ENCODE measurements around the gene NPY5R. TPM values are rescaled to one million over a fixed set of nuclear protein-coding genes. Genes with fewer than 3 reads are reported as not detected.

Gene NPY5R
- not detected for polyA plus RNA-seq (ENCODE audit: low read depth in 6 of 6)

DNA sequence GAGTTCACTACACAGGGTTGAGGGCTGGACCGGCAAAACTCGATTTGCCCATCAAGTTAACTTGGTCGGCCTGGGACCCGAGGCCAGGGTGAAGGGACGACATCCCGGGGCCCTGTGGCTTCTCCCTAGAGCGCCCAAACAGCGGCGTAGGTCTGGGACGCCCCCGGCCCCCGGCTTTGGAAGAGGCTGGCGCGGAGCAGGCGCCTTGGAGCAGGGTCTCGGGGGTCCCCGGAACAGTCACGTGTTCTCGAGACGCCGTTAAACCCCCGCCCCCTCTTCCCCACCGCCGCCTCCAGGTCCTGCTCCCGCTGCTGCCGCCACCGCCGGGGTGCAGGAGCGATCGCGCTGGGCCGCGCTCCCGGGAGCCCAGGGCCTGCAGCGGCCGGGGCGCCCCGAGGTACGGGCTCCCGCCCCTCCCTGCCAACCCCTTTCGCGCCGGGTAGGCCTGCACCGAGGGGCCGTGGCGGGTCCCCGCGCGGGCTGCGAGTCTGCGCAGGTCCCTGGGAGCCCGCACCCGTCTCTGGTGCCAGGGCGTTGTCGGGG lies at the start of gene NPY5R:
Gene NPY5R, plus strand, starts transcription at position 289 of the 543 bp plus-strand sequence. CDS start 6,382 bp downstream, outside the sequence.
- H3K4me1 Mint-ChIP-seq, result peaks cover 0 to 4% (median 4%) of the 10 kb centered on the region in 3 donors
- H3K27ac Mint-ChIP-seq, result no peak within 1 kb of the TSS
- no peaks in the 10 kb centered on the region for H3K9me3 Mint-ChIP-seq
- DNase-seq (no peak), ATAC-seq (ENCODE audit: low read depth in 2 of 2) (peak in 1 of 2 donors; percentile 21)
- peaks cover 36 to 46% (median 44%) of the 10 kb centered on the region in 3 donors for H3K27me3 Mint-ChIP-seq
- H3K36me3 Mint-ChIP-seq, result peaks cover 0 to 7% of the 10 kb centered on the region in 2 donors
- H3K4me3 Mint-ChIP-seq, result peak within 1 kb of the TSS in 4 of 8 donors; percentile 6 to 51 (median 48)

- Mint-ChIP-seq H3K4me3 (no peak overlapping the region), H3K4me1 (no peaks in the 10 kb centered on the region), H3K27ac (no peak overlapping the region), H3K36me3 (no peaks in the 10 kb centered on the region), H3K9me3 (peaks cover 0 to 4% (median 0%) of the 10 kb centered on the region in 7 donors), H3K27me3 (peaks cover 0 to 6% (median 0%) of the 10 kb centered on the region in 3 donors)
- ATAC-seq (ENCODE audit: low read depth in 2 of 2), result no peak
- no peak for DNase-seq
Measured at GRCh38 chr4:163295138-163295537, 48.6 kb upstream of the NPY5R start.

- Mint-ChIP-seq H3K4me3 (no peak overlapping the region), H3K27me3 (no peaks in the 10 kb centered on the region), H3K27ac (no peak overlapping the region), H3K36me3 (no peaks in the 10 kb centered on the region), H3K4me1 (no peaks in the 10 kb centered on the region), H3K9me3 (peaks cover 0 to 4% (median 0%) of the 10 kb centered on the region in 7 donors)
- ATAC-seq (ENCODE audit: low read depth in 2 of 2), result no peak
- DNase-seq, result no peak
Measured at GRCh38 chr4:163300445-163300844, 43.2 kb upstream of the NPY5R start.

- peaks cover 0 to 7% (median 4%) of the 10 kb centered on the region in 3 donors for H3K27me3 Mint-ChIP-seq
- no peaks in the 10 kb centered on the region for H3K36me3 Mint-ChIP-seq
- no peak overlapping the region for H3K27ac Mint-ChIP-seq
- no peak for DNase-seq
- no peak overlapping the region for H3K4me3 Mint-ChIP-seq
- H3K9me3 Mint-ChIP-seq, result peaks cover 0 to 4% (median 0%) of the 10 kb centered on the region in 7 donors
- no peaks in the 10 kb centered on the region for H3K4me1 Mint-ChIP-seq
- no peak for ATAC-seq (ENCODE audit: low read depth in 2 of 2)
Measured at GRCh38 chr4:163303069-163303468, 40.6 kb upstream of the NPY5R start.

DNA sequence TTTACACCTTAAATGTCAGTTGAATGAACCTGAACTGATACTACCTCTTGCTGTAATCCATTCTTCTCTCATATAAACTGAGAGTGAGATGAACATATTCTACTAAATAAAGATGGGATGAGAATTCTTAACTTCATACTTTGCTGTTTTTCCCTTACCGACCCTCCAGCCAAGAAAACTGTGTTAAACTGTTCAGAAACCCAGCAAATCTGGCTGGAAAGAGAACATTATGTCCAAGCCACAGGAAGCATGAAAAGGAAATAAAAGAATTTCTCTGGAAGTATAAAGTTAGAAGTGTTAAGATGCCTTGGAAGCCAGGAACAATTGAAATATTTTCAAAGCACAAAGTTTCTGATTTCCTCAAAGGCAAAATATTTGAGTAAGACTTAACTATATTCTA lies 34.2 kb upstream of the NPY5R start:
- H3K4me1 Mint-ChIP-seq, result no peaks in the 10 kb centered on the region
- H3K4me3 Mint-ChIP-seq, result no peak overlapping the region
- ATAC-seq (ENCODE audit: low read depth in 2 of 2) (no peak), DNase-seq (no peak)
- peaks cover 0 to 6% of the 10 kb centered on the region in 2 donors for H3K36me3 Mint-ChIP-seq
- peaks cover 0 to 7% (median 3%) of the 10 kb centered on the region in 7 donors for H3K9me3 Mint-ChIP-seq
- H3K27ac Mint-ChIP-seq, result peak overlapping the region in 1 of 6 donors; percentile 32
- H3K27me3 Mint-ChIP-seq, result peaks cover 7 to 15% (median 11%) of the 10 kb centered on the region in 3 donors

DNA sequence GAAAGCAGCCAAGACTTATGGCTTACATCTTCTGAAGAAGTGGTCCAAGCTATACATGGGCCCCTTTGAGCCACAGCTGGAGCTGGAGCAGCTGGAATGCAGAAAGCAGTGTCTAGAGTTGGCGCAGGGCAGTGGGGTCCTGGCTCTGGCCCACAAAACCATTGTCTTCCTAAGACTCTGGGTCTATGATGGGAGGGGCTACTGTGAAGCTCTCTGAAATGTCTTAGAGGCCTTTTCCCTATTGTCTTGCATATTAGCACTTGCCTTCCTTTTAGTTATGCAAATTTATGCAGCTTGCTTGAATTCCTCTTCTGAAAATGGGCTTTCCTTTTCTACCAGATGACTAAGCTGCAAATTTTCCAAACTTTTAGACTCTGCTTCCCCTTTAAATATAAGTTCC lies 26.6 kb upstream of the NPY5R start:
- no peaks in the 10 kb centered on the region for H3K4me1 Mint-ChIP-seq
- peaks cover 5 to 8% (median 7%) of the 10 kb centered on the region in 3 donors for H3K27me3 Mint-ChIP-seq
- no peak overlapping the region for H3K27ac Mint-ChIP-seq
- DNase-seq (no peak), ATAC-seq (ENCODE audit: low read depth in 2 of 2) (no peak)
- H3K9me3 Mint-ChIP-seq, result peaks cover 16 to 48% (median 30%) of the 10 kb centered on the region in 7 donors
- H3K36me3 Mint-ChIP-seq, result peaks cover 0 to 26% of the 10 kb centered on the region in 2 donors
- H3K4me3 Mint-ChIP-seq, result no peak overlapping the region

GRCh38 chr4:163330916-163331628 lies 12.6 kb upstream of the NPY5R start:
- ATAC-seq (ENCODE audit: low read depth in 2 of 2) (no peak), DNase-seq (no peak)
- H3K27ac Mint-ChIP-seq, result no peak overlapping the region
- peaks cover 14 to 21% (median 20%) of the 10 kb centered on the region in 3 donors for H3K4me1 Mint-ChIP-seq
- H3K27me3 Mint-ChIP-seq, result peaks cover 41 to 58% (median 47%) of the 10 kb centered on the region in 3 donors
- H3K4me3 Mint-ChIP-seq, result peak overlapping the region in 5 of 8 donors; percentile 45 to 86 (median 75)
- H3K36me3 Mint-ChIP-seq, result peaks cover 0 to 4% of the 10 kb centered on the region in 2 donors
- peaks cover 0 to 2% (median 0%) of the 10 kb centered on the region in 7 donors for H3K9me3 Mint-ChIP-seq

DNA sequence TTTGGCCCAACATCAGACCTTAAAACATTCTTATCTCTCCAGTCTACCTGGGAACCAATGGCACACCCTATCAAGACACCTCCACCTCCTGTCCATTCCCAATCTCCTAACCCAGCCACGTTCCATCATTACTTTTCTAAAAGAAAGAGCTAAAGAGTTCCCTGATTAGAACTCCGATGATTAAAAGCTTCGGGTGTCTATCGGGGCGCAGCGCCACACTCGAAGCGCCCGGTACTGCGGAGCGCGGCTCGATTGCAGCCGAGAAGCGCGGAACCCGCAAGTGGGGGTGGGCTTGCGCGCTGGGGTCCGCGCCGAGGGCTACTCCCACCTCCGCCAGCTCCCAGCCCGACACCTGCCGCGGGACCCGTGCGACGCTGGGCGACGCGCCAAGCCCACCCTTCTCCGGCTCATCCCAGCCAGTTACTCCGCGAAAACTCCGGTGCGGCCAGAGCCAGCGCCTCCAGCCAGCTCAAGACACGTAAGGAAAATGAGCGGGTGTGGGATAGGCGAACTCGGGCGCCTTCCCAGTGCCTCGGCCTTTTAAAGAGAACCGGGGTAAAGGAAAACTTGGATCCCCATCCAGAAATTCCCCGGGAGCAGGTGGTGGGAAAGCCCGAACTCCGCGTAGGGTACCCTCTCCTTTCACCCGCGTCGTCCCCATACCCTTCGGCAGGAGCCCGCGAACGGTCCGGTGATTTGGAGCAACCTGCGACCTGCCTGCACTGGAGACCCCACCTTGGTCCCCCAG lies 11.9 kb upstream of the NPY5R start:
- peaks cover 14 to 21% (median 20%) of the 10 kb centered on the region in 3 donors for H3K4me1 Mint-ChIP-seq
- DNase-seq, result no peak
- no peak overlapping the region for H3K27ac Mint-ChIP-seq
- peaks cover 0 to 2% (median 0%) of the 10 kb centered on the region in 7 donors for H3K9me3 Mint-ChIP-seq
- peak in 1 of 2 donors; percentile 30 for ATAC-seq (ENCODE audit: low read depth in 2 of 2)
- H3K36me3 Mint-ChIP-seq, result peaks cover 0 to 4% of the 10 kb centered on the region in 2 donors
- H3K27me3 Mint-ChIP-seq, result peaks cover 39 to 57% (median 47%) of the 10 kb centered on the region in 3 donors
- peak overlapping the region in 7 of 8 donors; percentile 48 to 91 (median 82) for H3K4me3 Mint-ChIP-seq

DNA sequence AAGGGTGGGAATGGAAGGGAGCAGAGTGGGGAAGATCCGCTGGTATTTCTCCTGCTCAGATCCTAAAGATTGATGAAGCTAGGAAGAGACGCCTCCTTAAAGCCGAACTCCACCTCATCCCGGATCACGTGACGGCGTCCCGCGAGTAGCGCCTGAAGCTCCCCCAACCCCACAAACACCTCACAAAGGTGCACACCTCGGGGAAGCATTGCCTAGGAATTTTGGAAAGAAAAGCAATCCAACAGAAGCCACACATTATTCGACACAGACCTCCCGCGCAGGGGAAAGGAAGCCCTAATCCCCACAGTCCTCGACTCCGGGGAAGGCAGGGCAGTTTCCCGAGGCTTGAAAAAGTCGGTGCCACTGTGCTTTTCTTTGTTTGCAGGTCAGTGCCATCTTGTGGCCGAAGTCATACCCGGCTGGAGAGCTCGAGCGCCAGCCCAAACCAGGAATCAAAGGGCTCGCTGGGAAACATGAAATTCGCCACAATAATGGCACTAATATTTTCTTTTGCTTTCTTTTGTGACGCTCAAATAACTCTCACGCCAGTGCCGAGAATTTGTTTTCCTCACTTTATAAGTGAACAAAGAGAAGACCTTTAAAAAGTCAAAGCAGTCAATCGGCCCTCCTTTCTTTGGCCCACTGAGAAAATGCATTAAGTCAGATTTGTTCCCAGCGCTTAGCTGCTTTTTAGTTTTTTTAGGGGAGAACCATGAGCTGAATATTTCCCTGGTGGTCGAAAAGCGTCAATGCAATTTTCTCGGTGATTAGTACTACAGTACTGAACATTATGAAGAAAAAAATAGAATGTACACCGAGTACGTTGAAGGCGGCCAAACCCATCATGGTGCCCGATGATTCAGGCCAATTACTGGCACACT lies 10.9 kb upstream of the NPY5R start, which contains the start of gene NPY1R:
Gene NPY1R, minus strand, starts transcription at position 71 of the 881 bp plus-strand sequence. CDS start 6,042 bp downstream, outside the sequence.
- peaks cover 14 to 21% (median 20%) of the 10 kb centered on the region in 3 donors for H3K4me1 Mint-ChIP-seq
- no peak for DNase-seq
- H3K27me3 Mint-ChIP-seq, result peaks cover 47 to 63% (median 48%) of the 10 kb centered on the region in 3 donors
- H3K9me3 Mint-ChIP-seq, result peaks cover 0 to 2% (median 0%) of the 10 kb centered on the region in 7 donors
- ATAC-seq (ENCODE audit: low read depth in 2 of 2), result peak in 1 of 2 donors; percentile 54
- H3K4me3 Mint-ChIP-seq, result peak within 1 kb of the TSS; percentile 66 to 91 (median 80)
- peaks cover 0 to 4% of the 10 kb centered on the region in 2 donors for H3K36me3 Mint-ChIP-seq
- H3K27ac Mint-ChIP-seq, result no peak within 1 kb of the TSS

DNA sequence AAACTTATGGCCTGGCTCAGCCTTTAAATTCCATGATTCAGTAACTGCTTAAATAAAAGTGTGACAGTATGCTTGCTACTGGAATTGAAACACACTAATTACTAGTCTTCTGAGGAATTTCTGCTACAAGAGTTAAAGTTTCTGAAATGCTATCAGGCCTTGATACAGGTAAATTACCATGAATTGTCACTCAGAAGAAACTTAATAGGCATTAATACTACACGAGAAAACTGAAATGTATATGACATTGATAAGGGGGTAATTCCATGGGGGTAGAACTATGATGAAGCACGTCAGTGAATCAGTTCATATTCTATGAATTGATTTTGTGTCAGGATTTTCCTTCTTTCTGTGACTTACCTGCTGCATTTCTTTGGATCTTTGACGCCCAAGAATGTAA lies 8.3 kb upstream of the NPY5R start:
- no peak overlapping the region for H3K27ac Mint-ChIP-seq
- DNase-seq (no peak), ATAC-seq (ENCODE audit: low read depth in 2 of 2) (no peak)
- peaks cover 14 to 21% (median 20%) of the 10 kb centered on the region in 3 donors for H3K4me1 Mint-ChIP-seq
- H3K36me3 Mint-ChIP-seq, result peaks cover 0 to 4% of the 10 kb centered on the region in 2 donors
- no peaks in the 10 kb centered on the region for H3K9me3 Mint-ChIP-seq
- no peak overlapping the region for H3K4me3 Mint-ChIP-seq
- peaks cover 46 to 68% (median 52%) of the 10 kb centered on the region in 3 donors for H3K27me3 Mint-ChIP-seq

GRCh38 chr4:163344147-163345125 lies 744 bp downstream of the NPY5R start:
- H3K27ac Mint-ChIP-seq, result no peak overlapping the region
- H3K9me3 Mint-ChIP-seq, result peaks cover 0 to 2% (median 0%) of the 10 kb centered on the region in 7 donors
- H3K36me3 Mint-ChIP-seq, result peaks cover 0 to 7% of the 10 kb centered on the region in 2 donors
- peaks cover 36 to 42% (median 38%) of the 10 kb centered on the region in 3 donors for H3K27me3 Mint-ChIP-seq
- H3K4me1 Mint-ChIP-seq, result peaks cover 0 to 4% (median 4%) of the 10 kb centered on the region in 3 donors
- ATAC-seq (ENCODE audit: low read depth in 2 of 2) (no peak), DNase-seq (no peak)
- H3K4me3 Mint-ChIP-seq, result peak overlapping the region in 3 of 8 donors; percentile 8 to 51 (median 45)
